NCI-H526 treated with DMSO at 0.1 percent for 48 hours (cell line): Measurements from ENCODE around the gene CD38.
"Not testable (repeated sequence)": the region's sequence is repeated elsewhere in the genome, so short reads cannot be mapped to it uniquely, and the experiment has no call there.

Experiments used
- DNase-seq: peaks from one replicate; lab custom pipeline; 2025; lab: John Stamatoyannopoulos, UW

Gene CD38

GRCh38 chr4:15799141-15799540 lies 21.0 kb downstream of the CD38 start:
- DNase-seq = no peak

- no peak for DNase-seq
Observed at GRCh38 chr4:15799701-15800100, 21.6 kb downstream of the CD38 start.

GRCh38 chr4:15802497-15802896 lies 24.4 kb downstream of the CD38 start:
- DNase-seq = not testable (repeated sequence)

GRCh38 chr4:15805583-15806517 lies 27.7 kb downstream of the CD38 start:
- peak; percentile 31 for DNase-seq

GRCh38 chr4:15809058-15809457 lies 30.9 kb downstream of the CD38 start:
- no peak for DNase-seq

- DNase-seq = no peak
Observed at GRCh38 chr4:15809466-15809865, 31.3 kb downstream of the CD38 start.

GRCh38 chr4:15811703-15812337 lies 33.7 kb downstream of the CD38 start:
- no peak for DNase-seq

GRCh38 chr4:15832523-15833451 lies 54.7 kb downstream of the CD38 start:
- no peak for DNase-seq

GRCh38 chr4:15833801-15834200 lies 55.7 kb downstream of the CD38 start:
- no peak for DNase-seq

- DNase-seq = no peak
Observed at GRCh38 chr4:15836362-15836761, 58.2 kb downstream of the CD38 start.

GRCh38 chr4:15837591-15837990 lies 59.5 kb downstream of the CD38 start:
- no peak for DNase-seq

- DNase-seq = not testable (repeated sequence)
Observed at GRCh38 chr4:15841194-15841730, 63.1 kb downstream of the CD38 start.

GRCh38 chr4:15847746-15848145 lies 69.6 kb downstream of the CD38 start:
- no peak for DNase-seq

GRCh38 chr4:15848191-15848842 lies 70.2 kb downstream of the CD38 start:
- DNase-seq = no peak

GRCh38 chr4:15851969-15852368 lies 73.8 kb downstream of the CD38 start:
- DNase-seq = no peak

GRCh38 chr4:15852524-15852923 lies 74.4 kb downstream of the CD38 start:
- DNase-seq = no peak

- DNase-seq = no peak
Observed at GRCh38 chr4:15853345-15853744, 75.2 kb downstream of the CD38 start.

GRCh38 chr4:15855804-15856475 lies 77.8 kb downstream of the CD38 start:
- no peak for DNase-seq

GRCh38 chr4:15861198-15861597 lies 83.1 kb downstream of the CD38 start:
- DNase-seq = not testable (repeated sequence)

GRCh38 chr4:15864651-15865566 lies 86.8 kb downstream of the CD38 start:
- DNase-seq = no peak
